ENCODE data around the gene CCDC154.
A peak's percentile ranks its signal among the peaks of the same experiment; 100 is the strongest.

Gene CCDC154

GRCh38 chr16:1414532-1415260 lies 29.7 kb downstream of the CCDC154 start, which contains the start of gene UNKL:
Gene UNKL (minus strand): TSS chr16:1414704. CDS start chr16:1414691, 13 bp downstream.
- peak; percentile 80 for DNase-seq (ENCODE audit: low read depth)

GRCh38 chr16:1413684-1414531 lies 30.4 kb downstream of the CCDC154 start:
- DNase-seq (ENCODE audit: low read depth): peak; percentile 58

- no peak for DNase-seq (ENCODE audit: low read depth)
These were observed 31.5 kb downstream of the CCDC154 start for GRCh38 chr16:1412847-1413246.

- DNase-seq (ENCODE audit: low read depth): peak; percentile 99
These were observed 36.1 kb downstream of the CCDC154 start for GRCh38 chr16:1408171-1408837.

- no peak for DNase-seq (ENCODE audit: low read depth)
These were observed 36.6 kb downstream of the CCDC154 start for GRCh38 chr16:1407753-1408152.

GRCh38 chr16:1403733-1404132 lies 40.6 kb downstream of the CCDC154 start:
- DNase-seq (ENCODE audit: low read depth): no peak

- DNase-seq (ENCODE audit: low read depth): no peak
These were observed 41.3 kb downstream of the CCDC154 start for GRCh38 chr16:1403036-1403435.

GRCh38 chr16:1401758-1402154 lies 42.6 kb downstream of the CCDC154 start:
- DNase-seq (ENCODE audit: low read depth): no peak

GRCh38 chr16:1401061-1401757 lies 43.1 kb downstream of the CCDC154 start:
- no peak for DNase-seq (ENCODE audit: low read depth)

- no peak for DNase-seq (ENCODE audit: low read depth)
These were observed 45.4 kb downstream of the CCDC154 start for GRCh38 chr16:1398826-1399581.

GRCh38 chr16:1398351-1398750 lies 46.0 kb downstream of the CCDC154 start:
- DNase-seq (ENCODE audit: low read depth): no peak

- DNase-seq (ENCODE audit: low read depth): no peak
These were observed 46.6 kb downstream of the CCDC154 start for GRCh38 chr16:1397779-1398178.

- no peak for DNase-seq (ENCODE audit: low read depth)
These were observed 48.8 kb downstream of the CCDC154 start for GRCh38 chr16:1395444-1396031.

- DNase-seq (ENCODE audit: low read depth): no peak
These were observed 49.9 kb downstream of the CCDC154 start for GRCh38 chr16:1394367-1394951.

GRCh38 chr16:1393613-1394176 lies 50.7 kb downstream of the CCDC154 start:
- DNase-seq (ENCODE audit: low read depth): no peak

- no peak for DNase-seq (ENCODE audit: low read depth)
These were observed 51.5 kb downstream of the CCDC154 start for GRCh38 chr16:1392826-1393225.

GRCh38 chr16:1390239-1390779 lies 54.0 kb downstream of the CCDC154 start:
- DNase-seq (ENCODE audit: low read depth): no peak

- no peak for DNase-seq (ENCODE audit: low read depth)
These were observed 54.6 kb downstream of the CCDC154 start for GRCh38 chr16:1389762-1390161.

- no peak for DNase-seq (ENCODE audit: low read depth)
These were observed 57.0 kb downstream of the CCDC154 start for GRCh38 chr16:1387331-1387730.

- DNase-seq (ENCODE audit: low read depth): no peak
These were observed 59.1 kb downstream of the CCDC154 start for GRCh38 chr16:1385232-1385631.
